Stimulated activated CD4-positive, alpha-beta T cell treated with anti-CD3 and anti-CD28 coated beads, Interleukin-1b, Interleukin-23, amount 100 ng/mL, for 4 hours (primary cell): ENCODE results near the gene TOR1B.
A peak's percentile ranks its signal among the peaks of the same experiment; 100 is the strongest.

Experiments used
- DNase-seq, 2 donors: peaks; one replicate each; pipeline ENCODE4 v3.0.0-alpha.2; 2020; ENCODE audit warnings: low read depth in 2 of 2

TOR1B gene

DNA sequence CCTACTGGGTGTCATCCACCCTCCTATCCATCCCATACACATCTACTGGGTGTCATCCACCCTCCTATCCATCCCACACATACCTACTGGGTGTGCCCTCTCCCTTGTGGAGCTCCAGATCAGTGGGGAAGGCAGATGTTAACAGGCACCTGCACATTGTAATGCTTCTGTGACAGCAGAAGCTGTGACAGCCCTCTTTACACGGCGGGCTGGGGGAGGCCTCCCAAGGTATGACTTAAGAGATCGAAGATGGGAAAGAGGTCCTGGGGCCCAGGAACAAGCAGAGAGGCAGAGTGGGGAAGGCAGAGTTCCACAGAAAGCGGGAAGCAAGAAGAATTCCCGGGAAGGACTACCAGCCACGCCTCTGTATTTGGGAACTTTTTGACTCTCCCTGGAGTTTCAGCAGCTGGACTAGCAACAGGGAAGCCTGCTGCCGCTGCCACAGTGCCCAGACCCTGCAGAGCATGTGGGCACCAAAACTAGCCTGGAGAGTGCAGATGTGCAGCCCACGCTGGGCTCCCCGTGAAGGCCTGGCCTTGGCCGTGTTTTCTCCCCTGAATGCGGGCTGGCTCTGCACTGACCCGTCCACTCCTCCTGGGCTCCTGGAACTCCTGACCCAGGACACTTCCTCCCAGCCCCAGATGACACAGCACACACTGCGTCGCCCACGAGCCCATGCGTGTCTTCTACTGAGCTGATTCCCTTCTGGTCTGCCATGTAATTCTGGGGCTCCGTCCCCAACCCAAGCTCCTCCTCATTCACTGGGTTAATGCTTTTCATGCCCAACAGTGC lies 11.6 kb downstream of the TOR1B start:
- DNase-seq, result no peak

GRCh38 chr9:129815278-129815677 lies 12.3 kb downstream of the TOR1B start:
- DNase-seq, result no peak

DNA sequence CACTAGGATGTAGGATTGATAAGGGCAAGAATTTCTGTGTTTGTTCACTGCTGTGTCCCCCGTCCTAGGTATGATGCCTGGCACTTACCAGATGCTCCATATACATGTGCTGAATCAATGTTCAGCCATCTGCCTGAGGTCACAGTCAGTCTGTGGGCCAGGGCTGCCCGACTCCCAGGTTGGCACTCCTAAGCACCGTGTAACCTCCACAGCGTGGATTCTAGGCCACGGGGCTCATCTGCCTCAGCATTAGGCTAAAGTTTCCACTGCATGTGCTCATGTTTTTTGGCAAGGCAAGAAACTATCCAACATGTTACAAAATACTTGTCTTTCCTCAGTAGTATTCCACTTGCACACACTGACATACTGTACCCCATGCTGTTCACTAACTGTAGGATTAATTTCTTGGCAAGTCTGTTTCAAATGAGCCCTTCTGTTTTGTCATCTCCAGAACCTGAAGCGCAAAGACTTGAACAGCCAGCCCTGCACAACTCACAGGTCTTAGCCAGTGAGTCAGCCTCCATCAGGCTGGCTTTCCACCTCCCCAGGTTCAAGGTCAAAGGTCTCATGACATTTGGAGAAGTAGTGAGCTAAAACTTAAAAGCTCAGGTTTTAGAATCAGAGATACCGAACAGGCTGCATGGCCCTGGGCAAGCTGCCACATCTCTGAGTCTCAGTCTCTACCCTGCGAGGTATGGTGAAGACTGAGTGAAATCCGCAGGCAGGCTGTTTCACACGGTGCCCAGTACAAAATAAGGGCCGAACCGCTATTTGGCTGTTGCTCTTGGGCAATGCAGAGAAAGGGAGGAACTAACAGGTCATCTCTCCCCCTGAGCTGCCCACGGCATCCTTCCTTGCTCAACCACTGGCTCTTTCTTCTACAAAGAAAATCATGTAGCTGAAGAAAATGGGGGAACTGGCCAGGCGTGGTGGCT lies 13.8 kb downstream of the TOR1B start:
- no peak for DNase-seq

GRCh38 chr9:129822898-129823541 lies 20.0 kb downstream of the TOR1B start:
- DNase-seq, result no peak

DNA sequence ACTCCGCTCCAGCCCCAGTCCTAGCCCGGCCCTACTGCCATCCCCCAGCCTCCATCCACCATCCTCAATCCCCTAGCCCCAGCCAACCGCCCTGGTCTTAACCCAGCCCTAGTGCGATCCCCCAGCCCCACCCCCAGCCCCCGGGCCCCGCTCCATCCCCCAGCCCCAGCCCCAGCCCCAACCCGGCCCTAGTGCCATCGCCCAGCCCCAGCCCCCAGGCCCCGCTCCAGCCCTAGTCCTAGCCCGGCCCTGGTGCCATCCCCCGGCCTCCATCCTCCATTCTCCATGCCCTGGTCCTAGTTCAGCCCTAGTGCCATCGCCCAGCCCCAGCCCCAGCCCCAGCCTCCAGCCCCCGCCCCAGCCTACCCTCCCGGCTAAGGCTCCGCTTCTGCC lies 20.6 kb downstream of the TOR1B start:
- no peak for DNase-seq

GRCh38 chr9:129823935-129824601 lies 21.1 kb downstream of the TOR1B start, which contains the start of gene TOR1A:
TOR1A (minus strand) TSS chr9:129824136; CDS start chr9:129824085, 51 bp downstream.
- DNase-seq, result peak; percentile 84 to 86

- no peak for DNase-seq
Observed at GRCh38 chr9:129826344-129826743, 23.4 kb downstream of the TOR1B start.

GRCh38 chr9:129826759-129827158 lies 23.8 kb downstream of the TOR1B start:
- no peak for DNase-seq

DNA sequence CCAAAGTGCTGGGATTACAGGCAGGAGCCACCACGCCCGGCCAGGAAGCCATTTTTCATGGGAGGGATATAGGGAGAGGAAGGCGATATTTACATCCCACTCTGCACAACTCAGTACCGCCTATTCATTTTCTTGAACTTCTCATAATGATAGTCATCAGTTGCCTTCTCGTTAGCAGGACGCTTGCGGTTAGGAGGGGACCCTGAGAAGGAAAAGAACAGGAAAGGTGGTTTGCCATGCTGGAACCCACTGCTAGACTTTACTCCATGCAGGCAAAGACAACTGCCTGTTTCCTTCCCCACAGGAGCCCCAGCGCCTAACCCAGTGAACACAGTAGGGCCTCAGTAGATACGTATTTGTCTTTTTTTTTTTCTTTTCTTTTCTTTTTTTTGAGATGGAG lies 25.1 kb downstream of the TOR1B start:
- DNase-seq, result no peak

DNA sequence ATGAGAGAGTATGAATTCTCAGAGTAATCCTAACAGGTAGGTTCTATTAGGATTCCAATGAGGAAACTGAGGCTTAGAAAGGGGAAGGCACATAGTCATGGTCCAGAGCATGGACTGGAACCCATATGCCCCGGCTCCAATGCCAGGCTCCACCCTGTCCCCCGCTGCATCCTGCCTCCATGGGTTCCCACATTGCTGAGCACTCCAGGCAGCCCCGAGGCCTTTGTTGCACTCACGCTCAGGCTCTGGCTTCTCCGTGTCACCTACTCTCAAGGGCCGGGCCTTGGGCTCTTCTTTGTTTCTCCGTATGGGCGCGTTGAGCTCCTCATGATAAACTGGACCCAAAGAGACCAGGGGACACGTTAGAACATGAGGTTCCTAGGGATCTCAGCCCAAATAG lies 26.0 kb downstream of the TOR1B start:
- no peak for DNase-seq

GRCh38 chr9:129832982-129833381 lies 30.0 kb downstream of the TOR1B start:
- no peak for DNase-seq

GRCh38 chr9:129834489-129835127 lies 31.6 kb downstream of the TOR1B start:
- peak in 1 of 2 donors; percentile 32 for DNase-seq

GRCh38 chr9:129835128-129835859 lies 32.3 kb downstream of the TOR1B start, which contains the start of the genes C9orf78 and USP20:
C9orf78 (minus strand) TSS chr9:129835275; CDS start chr9:129835221, 54 bp downstream.
USP20 (plus strand) TSS chr9:129835458; CDS start chr9:129852556, 17,098 bp downstream.
- peak; percentile 95 to 98 for DNase-seq

GRCh38 chr9:129835860-129836223 lies 32.9 kb downstream of the TOR1B start:
- DNase-seq, result no peak

GRCh38 chr9:129836311-129837007 lies 33.5 kb downstream of the TOR1B start:
- DNase-seq, result peak in 1 of 2 donors; percentile 46

DNA sequence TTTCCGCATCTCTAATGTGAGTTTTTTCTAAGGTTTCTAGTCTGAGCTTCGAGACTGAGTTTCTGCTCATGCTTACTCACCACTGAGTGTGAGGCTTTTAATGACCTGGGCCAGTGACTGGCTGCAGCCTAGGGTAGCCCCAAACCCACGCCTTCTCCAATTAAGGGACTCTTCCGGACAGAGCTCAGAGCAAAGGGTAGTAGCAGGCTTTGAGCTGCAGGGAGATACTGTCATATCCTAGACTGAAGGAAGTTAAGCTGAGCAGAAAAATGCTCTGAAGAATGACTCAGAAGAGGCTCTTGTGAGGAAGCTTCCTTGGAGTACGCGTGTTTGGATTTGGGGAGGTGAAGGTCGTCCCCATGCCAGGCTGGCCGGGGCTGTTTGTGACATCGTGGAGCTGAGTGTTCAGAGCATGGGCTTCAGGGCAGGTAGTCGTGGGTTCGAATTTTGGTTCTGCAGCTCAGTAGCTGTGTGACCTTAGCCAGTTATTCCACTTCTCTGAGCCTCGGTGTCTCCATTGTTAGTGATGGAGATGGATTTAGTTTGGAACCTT lies 35.8 kb downstream of the TOR1B start:
- no peak for DNase-seq

DNA sequence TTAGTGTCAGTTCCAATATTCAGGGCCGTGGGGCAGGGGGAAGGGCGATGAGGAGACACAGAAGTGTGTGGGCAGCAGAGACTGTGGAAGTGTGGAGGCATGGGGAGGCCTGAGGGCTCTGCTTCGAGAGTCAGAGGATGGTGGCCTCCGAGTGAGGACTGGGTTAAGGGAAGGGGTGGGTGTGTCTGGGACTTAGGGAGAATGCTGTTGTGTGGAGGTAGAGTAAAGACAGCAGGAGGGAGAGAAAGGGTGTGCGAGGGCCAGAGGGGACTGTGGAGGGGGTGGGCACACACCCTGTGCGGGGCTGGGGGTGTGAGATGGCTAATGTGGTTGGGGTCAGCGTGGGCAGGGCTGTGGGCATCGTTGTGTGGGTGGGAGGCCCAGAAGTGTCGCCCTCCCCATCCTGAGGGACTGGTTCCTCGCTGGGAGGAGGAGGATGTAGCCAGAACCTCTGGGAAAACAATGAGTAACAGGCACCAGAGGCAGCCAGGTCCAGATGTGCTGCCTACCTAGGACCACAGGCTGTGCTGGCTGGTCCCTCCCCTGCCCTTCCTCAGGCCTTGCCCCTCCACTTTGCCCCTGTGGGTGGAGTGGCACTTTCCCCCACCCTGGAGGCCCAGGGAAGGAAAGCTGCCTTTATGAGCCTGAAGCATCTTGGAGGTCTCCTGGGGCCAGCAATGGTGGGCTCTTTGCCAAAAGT lies 36.5 kb downstream of the TOR1B start:
- DNase-seq, result no peak

DNA sequence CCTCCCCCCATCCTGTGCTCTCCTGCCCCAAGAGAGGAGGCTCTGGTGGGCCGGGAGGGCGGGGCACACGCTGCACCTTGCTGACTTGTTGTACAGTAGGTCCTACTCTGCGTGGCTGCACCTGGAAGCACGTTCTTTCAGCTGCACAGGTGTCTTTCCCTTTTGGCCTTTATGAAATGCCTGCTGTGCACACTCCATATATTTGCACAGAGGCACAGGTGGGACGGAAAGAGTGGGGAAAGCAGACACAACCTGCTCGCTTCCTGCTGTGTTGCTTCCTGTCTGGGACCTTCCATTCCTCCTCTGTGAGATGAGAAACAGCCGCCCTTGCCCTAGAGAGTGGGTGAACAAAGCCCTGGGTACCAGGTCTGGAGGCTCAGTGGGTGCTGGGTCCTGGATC lies 37.0 kb downstream of the TOR1B start:
- no peak for DNase-seq

DNA sequence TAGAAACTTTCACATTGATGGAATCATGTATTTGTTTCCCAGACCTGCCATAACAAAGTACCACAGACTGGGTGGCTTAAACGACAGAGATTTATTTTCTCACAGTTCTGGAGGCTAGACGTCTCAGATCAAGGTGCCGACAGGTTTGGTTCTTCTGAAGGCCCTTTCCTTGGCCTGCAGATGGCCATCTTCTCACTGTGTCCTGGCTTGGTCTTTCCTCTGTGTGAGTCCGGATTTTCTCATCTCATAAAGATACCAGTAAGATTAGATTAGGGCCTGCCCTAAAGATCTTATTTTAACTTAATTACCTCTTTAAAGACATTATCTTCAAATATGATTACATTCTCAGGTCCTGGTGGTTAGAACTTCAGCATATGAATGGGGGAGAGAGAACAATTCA lies 38.1 kb downstream of the TOR1B start:
- DNase-seq, result no peak
